Kidney capillary endothelial cell (primary cell): Measurements from ENCODE around the gene SHISA8.
A peak's percentile ranks its signal among the peaks of the same experiment; 100 is the strongest.

Experiments used
- DNase-seq: peaks from one replicate; pipeline ENCODE4 v3.0.0-alpha.2; 2018; ENCODE audit warnings: low spot score

The SHISA8 gene

DNA sequence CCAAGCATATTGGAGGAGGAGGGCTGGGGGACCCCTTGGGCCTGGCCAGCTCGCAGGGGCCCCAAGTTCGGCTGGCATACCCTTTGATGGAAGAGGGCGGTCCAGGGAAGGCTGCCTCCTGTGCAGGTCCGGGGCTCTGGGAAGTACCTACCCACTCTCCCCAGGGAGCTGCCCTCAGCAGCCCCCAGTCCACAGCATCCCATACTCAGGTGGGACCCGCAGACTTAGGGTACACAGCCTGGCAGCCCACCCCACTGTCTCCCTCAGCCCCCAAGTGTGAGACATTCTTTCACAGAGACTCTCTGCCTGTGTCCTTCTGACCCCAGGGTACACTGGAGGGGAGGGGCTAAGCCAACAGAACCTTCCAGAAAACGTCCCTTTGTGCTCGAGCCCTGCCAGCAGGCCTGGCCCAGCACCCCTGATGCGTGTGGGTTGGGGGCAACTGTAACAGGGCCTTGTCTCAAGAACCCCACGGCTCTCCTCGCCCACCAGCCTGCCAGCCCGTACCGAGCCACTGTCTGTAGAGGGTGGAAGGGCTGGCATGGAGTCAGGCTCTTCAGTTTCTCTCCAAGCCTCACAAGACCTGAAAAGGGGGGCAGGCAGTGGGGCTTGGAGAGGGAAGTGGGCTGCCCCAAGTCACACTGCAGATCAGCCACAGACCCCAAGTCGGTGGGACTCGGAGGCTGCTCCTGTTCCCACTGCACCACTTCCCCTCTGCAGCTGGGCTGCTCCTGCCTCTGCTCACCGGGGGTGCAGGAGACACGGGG, 18.7 kb upstream of the SHISA8 start:
- no peak for DNase-seq

DNA sequence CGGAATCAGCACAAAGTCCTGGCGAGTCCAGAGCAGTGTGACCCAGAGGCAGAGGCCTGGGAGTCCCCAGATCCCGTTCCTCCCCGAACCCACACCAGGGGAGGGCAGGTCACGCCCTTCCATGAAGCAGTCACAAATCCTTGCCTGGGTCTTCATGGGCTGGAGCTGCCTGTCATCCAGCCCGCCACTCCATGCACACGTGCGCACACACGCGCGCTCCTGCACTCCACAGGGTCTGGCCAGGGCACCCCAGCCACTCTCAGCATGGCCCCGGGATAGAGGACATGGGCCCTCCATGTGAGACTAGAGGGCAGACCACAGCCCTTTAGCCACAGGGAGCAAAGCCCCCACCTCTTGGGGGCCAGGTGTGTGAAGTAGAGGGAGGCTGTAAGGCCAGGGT, 17.5 kb upstream of the SHISA8 start:
- no peak for DNase-seq

DNA sequence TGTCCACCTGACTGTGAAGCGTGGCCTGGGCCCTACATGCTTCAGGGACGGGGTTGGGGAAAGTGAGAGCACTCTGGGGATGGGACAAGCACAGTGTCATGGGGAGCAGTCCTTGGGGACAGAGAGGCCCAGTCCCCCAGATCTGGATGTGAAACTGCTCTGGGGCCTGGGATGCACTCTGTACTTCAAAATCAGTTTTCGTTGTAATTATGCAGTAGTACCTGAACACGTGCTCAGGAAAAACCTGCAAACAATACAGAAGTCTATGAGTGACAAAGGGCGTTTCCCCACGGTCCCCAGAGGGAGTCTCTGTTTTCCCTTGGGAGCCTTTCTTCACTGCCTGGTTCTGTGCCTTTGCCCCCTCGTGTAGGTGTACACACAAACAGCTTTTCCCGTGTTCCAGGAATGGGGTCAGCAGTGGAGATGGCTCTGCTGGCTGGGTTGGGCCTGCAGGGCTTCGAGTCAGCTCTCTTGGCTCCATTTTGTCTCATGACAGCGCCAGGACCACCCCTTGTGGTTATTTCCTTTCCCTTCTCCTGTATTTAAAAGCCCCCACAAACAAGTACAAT, 16.9 kb upstream of the SHISA8 start:
- DNase-seq, result no peak

DNA sequence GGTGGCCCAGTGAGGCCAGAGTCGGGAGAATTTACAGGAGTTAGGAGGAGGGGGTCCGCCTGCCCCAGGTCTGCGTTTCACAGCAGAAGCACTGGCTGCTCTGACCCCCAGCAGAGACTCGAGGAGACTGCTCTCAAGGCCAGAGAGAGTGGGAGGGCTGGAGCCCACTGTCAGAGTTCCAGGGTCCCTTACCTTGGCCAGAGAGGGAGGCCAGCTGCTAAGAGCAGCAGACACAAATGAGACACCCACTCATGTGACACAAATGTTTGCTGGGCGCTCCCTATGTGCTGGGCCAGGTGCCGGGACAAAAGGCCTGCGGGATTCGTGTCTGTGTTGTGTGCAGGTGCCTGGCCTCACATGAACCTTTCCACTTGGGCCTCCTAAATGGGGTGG, 14.5 kb upstream of the SHISA8 start:
- DNase-seq, result no peak

DNA sequence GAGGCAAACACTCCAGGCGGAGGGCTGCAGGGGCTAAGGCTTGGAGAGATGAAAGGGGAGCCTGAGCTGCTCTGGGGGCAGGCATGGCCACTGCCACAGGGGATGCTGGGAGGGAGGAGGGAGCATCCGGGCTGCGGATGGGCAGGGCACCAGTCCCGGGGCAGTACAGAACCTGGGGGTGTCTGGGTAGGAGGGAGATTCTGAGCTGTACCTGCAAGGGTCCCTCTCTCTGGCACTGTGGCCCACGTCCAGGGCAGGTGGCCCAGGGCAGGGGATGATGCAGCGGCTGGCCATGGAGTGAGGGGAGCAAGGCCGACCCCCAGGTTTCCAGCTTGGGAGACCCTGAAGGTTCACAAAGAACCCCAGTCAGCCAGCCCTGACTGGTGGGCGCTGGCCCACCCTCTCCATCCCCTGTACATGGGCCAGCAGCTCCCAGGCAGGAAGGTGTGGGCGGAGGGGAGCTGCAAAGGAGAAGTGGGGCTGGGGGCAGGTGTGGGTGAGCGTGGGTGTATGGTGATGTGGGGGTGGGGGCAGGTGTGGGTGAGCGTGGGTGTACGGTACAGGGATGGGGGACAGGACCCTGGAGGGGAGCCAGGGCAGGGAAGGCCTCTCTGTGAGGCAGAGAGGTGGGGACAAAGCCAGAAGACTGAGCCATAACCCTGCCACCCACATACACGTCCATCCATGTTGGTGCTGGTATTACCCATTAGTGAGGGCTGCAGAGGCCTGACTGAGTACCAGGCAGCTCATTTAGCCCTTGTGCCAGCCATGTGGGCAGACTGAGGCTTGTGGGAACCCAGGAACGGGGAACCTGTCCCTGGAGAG, 13.9 kb upstream of the SHISA8 start:
- no peak for DNase-seq

DNA sequence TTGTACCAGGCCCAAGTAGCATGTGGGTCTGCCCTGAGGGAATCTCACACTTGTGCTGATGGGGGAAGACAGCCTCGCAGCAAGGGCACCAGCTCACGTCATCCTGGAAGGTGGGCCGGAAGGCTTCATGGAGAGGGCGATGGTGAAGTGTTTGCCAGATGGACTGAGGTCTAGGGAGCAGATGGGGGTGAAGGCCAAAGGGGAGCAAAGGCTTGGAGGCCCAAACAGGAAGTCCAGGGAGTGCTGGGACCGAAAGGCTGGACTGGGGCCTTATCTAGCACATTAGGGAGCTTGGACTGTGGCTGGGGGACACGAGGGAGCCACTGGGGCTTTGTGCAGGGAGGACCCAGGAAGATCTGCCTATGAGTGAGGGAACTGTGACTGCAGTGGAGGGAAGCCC, 12.9 kb upstream of the SHISA8 start:
- DNase-seq, result no peak

DNA sequence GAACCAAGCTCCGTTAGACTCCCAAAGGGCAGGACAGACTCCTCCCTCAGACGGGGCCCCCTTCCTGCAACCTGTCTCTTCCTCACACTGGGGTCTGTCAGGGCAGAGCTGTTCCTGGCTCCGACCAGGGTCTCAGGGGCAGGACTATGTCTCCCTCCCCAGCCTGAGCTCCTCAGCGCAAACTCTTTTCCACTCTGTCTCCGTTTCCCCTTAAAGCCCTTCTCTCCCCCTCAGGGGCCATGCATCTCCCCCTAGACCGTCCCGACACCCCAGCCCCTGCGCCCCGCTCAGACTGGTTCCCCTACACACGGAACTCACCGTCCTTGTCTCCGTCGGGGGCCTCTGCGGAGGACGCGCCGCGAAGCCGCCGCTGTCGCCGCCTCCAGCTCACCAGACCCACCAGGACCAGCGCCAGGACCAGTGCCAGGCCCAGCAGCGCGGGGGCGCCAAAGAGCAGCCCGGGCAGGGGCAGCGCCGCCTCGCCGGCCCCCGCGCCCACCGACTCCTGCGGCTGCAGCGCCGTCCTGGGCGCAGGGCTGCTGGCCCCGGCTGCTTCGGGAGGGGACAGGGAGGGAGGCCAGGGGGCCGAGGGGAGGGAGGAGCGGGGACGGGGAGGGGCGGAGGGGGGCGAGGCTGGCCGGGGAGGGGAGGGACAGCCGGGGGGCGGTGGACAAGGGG, 11.0 kb upstream of the SHISA8 start:
- peak; percentile 38 for DNase-seq

DNA sequence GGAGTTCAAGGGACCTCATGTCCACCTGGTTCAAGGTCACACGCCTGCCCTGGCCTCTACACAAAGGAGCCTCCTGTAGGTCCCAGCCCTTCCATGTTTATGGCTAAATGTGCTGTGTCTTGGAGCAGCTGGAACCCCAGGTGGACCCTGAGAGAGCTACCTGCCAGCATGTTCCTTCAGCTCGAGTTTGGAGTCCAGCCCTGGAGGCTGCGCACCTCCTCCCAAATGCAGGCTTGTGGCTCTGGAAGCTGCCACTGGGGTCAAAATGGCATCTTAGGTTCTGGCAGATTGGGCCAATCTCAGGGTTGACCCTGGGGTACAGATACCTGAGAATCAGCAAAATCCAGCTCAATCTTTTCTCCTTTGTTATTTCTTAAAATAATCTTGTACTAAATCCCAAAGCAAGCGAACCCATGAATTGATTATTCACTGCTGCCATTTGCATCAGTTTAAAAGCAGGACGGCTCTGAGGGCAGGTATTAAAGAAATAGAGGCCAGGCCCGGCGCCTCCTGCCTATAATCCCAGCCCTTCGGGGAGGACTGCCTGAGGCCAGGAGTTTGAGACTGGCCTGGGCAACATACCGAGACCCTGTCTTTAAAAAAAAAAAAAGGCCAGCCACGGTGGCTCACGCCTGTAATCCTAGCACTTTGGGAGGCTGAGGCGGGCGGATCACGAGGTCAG, 8.9 kb upstream of the SHISA8 start:
- no peak for DNase-seq

DNA sequence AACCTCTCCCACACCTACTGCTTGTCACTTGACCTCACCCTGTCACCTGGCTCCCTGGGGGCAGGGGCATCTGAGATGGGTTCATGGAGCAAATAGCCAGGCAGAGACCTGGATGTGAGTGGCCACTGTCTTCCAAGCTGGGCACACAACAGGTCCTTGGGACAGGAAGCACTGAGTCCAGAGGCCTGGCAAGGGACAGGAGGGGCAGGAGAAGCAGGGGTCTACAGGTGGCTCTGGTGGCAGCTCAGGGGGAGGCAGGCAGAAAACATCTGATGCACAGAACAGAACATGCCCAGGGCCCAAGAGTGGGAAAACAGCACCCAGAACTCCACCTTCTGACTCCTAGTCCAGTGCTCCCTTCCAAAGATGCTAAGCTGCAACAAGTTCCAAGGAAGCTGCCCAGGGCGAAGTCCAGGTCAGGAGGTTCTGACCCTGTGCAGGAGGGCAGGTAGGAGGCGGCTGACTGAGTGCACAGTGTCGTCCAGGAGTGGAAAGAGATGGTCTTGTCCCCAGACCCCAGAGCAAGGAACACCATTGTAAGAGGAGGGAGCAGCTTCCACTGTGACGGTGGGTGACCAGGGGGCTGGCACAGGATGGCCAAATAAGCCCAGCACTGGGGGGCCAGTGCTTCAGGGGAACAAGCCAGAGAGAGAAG, 8.2 kb upstream of the SHISA8 start:
- no peak for DNase-seq

DNA sequence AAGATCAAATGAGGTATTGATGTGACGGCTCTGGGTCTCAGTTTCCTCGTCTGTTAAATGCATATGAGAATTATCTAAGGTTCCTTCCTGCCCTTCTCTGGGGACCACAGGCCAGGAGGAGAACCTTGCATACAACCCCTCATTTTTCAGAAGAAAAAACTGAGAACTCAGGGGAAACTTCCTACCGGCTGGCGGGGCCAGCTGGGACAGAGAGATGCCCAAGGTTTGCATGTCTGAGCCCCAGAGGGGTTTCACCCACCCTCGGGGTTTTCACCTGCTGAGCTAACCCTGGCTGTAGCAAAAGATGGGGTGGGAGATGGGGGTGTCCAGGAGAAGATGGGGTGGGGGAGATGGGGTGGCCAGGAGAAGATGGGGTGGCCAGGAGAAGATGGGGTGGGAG, 7.5 kb upstream of the SHISA8 start:
- no peak for DNase-seq

DNA sequence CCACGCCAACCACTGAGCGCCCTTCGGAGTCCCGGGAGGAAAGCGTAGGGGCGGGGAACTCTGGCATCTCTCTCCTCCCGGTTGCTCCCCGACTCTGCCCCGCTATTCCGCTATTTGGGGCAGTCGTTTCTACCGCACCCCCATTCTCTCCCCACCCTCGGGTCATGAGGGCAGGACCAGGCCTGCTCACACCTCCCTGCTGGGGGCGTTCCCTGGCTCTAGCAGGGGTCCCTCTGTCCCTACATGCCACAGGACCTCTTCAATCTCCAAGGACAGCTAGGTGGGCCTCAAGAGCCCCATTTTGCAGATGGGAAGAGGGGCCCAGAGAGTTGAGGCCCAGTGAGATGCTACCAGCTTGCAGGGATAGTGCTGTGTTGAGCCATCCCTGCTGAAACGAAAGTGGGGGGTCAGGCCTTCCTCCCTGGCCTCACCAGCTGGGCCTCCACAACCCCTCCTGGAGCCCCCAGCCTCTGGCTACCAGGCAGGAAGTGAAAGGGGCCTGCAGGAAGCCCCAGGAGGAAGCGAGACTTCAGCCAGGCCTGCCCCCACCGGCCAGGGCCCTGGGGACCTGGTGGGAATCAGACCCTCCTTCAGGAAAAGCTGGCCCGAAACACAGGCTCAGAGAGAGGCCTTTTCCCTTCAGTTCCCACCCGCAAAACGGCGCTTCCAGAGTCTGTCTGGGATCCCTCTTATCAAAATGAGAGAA, 5.5 kb upstream of the SHISA8 start:
- DNase-seq, result no peak

DNA sequence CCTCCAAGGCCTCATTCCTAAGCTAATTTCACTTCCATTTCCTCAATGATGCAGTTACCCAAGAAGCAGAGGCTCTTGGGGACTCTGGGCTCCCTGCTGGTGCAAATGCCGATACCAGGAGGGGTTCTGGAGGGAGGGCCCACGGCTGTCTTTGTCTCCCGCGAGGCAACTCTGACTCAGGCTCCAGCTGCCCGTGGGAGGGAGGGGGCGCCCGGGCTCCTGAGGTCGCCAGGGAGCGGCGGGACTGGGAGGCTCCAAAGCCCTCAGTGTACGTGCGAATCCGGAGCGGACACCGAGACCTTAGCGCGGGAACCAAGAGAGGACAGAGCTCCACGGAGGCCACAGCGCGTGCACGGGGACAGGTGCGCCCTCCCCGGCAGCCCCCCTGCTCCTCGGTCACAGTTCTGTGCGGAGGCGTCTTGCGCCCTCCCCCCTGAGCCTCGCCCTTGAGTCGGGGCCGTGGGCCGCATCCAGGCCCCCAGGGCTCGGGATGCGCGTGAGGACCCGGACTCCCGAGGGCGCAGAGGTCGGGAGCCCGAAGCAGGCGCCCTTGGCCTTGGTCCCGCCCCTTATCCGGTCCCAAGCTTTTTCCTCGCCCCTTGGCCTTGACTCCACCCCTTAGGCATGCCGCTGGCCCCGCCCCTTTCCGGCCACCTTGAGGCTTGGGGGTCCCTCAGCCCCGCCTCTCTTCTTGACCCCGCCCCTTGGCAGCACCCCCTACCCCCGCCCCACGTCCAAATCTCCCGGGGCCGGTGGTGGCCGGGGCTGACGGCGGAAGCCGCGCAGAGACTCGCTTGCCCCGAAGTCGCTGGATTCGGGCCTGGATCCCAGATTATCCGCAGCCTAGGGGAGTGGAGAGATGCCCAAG, 4.7 kb upstream of the SHISA8 start:
- no peak for DNase-seq

DNA sequence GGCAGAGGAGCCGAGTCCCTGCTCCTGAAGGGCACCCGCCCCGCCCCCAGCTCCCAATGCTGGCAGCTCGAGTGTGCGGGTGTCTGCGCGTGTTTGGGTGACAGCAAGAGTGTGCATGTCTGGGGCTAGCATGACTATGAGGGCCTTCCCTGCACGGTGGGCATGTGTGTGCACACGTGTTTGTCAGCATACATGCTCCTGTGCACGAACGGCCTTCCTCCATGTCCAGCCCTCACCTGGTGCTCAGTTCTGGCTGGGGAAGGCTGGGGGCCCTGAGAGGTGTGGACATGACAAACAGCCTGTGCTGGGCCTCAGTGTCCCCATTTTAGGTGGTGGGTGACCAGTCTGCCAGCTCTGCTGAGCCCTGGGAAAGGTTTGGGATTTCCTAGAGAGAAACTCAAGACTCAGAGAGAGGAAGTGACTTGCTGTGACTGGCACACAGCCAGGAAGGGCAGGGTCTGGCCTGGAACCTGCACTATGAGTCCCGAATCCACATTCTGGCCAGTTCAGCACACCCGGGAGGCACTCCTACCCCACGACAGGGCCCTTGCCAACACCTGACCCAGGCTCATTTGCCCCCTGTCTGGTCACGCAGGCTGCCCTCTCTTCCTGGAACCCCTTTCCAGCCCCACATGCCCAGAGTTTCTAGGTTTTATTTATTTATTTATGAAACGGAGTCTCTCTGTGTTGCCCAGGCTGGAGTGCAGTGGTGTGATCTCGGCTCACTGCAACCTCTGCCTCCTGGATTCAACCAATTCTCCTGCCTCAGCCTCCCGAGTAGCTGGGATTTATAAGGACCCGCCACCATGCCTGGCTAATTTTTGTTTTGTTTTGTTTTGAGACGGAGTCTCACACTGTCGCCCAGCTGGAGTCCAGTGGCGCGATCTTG, 3.3 kb upstream of the SHISA8 start:
- peak; percentile 77 for DNase-seq

DNA sequence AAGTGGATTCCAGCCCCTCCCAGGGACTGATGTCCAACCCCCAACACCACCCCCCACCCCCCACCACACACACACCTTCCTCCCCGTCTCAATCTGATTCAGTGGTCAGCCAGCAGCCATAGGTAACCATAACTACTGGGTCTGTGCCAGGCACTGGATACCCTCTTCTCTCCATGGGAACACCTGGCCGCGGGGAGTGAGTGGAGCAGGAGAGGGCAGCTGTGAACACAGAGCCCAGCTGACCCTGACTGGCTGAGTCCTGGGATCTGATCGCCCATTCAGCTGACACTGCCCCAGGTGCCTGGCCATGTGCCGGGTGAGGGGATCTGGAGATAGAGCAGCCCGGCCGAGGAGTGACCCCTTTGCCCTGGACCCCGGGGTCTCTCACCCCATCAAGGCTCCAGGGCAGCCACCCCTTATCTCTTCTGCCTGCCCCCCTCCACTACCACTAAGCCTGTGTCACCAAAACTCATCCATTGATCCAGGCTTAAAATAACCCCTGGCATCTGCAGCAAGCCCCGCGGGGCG, 2.6 kb upstream of the SHISA8 start:
- no peak for DNase-seq

DNA sequence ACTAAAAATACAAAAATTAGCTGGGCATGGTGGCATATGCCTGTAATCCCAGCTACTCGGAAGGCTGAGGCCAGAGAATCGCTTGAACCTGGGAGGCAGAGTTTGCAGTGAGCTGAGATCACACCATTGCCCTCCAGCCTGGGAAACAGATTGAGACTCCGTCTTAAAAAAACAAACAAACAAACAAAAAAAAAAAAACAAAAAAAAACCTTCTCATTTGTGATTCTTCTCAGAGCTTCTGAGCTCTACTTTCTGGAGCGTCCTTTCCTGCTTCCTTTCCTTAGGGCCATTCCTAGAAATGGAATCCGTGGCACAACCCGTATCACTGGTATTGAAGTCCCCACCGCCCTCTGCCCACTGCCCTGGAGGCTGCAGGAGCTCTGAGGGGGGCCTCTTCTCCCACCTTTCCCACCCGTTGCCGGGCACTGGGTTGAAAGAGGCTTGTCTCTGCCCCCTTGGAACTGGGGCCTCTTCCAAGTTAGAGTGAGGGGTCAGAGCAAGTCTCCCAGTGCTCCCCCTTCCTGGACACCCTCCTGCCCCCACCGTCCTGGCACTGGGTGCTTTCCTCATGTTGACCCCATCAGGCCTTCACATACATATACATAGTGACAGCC, 2.0 kb upstream of the SHISA8 start:
- DNase-seq, result no peak

DNA sequence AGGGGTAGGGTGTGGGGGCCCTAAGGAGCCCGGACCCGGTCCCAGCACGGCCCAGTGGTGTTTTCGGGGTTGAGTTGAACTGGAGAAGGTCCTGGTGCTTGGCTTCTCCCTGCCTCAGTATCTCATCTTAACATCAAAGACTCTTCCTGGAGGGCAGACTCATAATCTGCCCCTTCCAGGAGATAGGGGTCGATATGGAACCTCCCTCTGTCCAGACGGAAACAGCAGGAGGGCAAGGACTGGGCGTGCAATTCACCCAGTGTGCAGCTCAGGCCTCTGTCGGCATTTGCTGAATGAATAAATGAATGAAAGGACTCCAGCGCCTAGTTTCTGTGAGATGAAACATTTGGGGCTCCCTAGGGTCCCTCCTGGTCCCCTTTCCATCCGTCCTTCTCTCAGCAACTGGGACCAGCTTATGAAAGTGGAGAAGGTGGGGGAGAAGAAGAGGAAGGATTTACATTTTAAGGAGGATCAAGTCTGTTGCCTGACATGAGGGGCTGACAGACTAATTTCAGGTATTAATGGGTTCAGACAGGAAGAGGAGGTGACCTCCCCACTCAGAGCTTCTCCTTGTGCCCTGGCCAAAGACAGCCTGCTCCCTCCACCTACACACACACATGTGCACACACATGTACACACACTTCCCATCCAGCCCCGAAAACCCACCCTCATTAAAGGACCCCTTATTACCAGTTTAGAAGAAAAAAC, 1.1 kb upstream of the SHISA8 start:
- no peak for DNase-seq

DNA sequence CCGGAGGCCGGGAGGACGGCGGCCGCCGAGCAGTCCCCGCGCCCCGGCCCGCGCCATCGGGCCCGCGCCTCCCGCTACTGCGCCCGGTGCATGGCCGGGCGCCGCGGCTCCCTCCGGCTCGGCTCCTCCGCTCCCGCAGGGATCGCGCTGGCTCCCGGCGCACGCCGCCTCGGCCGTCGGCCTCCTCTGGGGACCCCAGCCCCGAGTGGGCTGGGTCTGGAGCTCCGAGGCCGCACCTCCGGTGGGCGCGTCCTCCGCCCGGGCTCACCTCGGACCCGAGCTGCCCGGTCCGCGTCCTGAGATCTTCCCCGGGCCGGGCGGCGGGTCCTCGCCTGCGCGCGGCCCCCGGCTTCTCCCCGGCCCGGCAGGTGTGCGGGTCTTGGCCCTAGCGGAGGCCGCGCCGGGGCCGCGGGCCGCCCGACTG, 251 bp downstream of the SHISA8 start:
- DNase-seq, result no peak
